ENCODE measurements around the gene SH3BGRL2. TPM values are rescaled to one million over a fixed set of nuclear protein-coding genes. Genes with fewer than 3 reads are reported as not detected.

SH3BGRL2 gene
- total RNA-seq, 3 donors from 2014 or later = 63.2 to 158 (median 127) TPM

- intact Hi-C loops (cut with DNase I, micrococcal nuclease) = no loop called here
- DNase-seq = no peak
- Histone ChIP-seq H3K4me3 (no peak overlapping the region), H3K4me1 (ENCODE audit: low read depth) (no peaks in the 10 kb centered on the region), H3K36me3 (ENCODE audit: low read depth) (no peaks in the 10 kb centered on the region), H3K9me3 (no peaks in the 10 kb centered on the region)
- no peak for TF ChIP-seq CTCF (IDR thresholded peaks at IDR 0.05)
- no peak for ATAC-seq
Observed at GRCh38 chr6:79750806-79751205, 119.7 kb downstream of the SH3BGRL2 start.

Other genes with a start within 250 kb of the SH3BGRL2 start
- gene LCA5, start 93.9 kb upstream of the SH3BGRL2 start, total RNA-seq = 1 to 10 TPM in 2 of 3 donors, under 1 TPM in 1; 0.43 to 5.5 (median 1.1) TPM